ENCODE results near the gene CLIC4.
"Not testable (repeated sequence)": the region's sequence is repeated elsewhere in the genome, so short reads cannot be mapped to it uniquely, and the experiment has no call there.

Gene CLIC4

DNA sequence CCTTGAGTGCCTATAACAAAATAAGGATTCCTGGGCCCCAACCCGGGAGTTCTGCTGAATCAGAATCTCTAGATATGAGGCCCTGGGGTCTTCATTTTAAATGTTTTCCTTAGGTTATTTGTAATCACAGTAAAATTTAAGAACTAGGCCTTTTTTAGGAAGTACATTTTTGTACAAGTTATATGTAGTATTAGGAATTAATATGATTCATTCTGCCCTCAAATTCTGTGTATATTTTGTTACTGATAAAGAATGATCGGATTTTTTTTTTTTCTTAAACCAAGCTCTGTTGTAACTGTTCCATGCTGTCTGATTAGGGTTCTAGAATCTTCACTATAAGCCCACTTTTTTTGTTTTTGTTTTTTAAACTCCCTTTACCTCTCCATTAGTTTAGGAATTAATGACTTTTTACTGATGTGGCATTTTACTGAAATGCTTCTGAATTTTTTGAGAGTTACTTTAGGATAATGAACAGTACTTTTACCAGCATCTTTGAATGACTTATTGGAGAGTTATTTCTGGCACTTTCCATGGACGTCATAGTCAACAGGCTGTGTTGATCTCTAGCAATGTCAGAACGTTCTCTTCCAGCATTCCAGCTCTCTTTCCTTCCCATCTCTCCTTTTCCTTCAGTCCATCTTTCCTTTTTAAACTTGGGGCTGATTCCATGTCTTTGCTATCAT, 48.3 kb downstream of the CLIC4 start:
- H3K27ac ChIP-seq: no peak overlapping the region
- H3K4me3 ChIP-seq (IDR thresholded peaks at IDR 0.05; ENCODE audit: insufficient read depth, low read depth, low read length): no peak overlapping the region

GRCh38 chr1:24794130-24794502, 48.9 kb downstream of the CLIC4 start:
- H3K4me1 ChIP-seq (ENCODE audit: low read depth, poor library complexity, severe bottlenecking); H3K4me3 ChIP-seq (IDR thresholded peaks at IDR 0.05; ENCODE audit: insufficient read depth, low read depth, low read length); H3K27me3 ChIP-seq (ENCODE audit: insufficient read depth, low read depth); H4K20me1 ChIP-seq (ENCODE audit: insufficient read depth); H3K4me2 ChIP-seq; H3K27ac ChIP-seq; H3K9ac ChIP-seq; H3K36me3 ChIP-seq (ENCODE audit: insufficient read depth); H2AFZ ChIP-seq (ENCODE audit: low read depth): not testable (repeated sequence)
- H3K79me2 ChIP-seq (ENCODE audit: insufficient read depth, low read depth): peaks cover 72% of the 10 kb centered on the region

More for the DNA sequence above, 48.3 kb downstream of the CLIC4 start:
- H3K9ac ChIP-seq: no peak overlapping the region
- no peak overlapping the region for H2AFZ ChIP-seq (ENCODE audit: low read depth)
- H3K36me3 ChIP-seq (ENCODE audit: insufficient read depth): no peaks in the 10 kb centered on the region
- peaks cover 77% of the 10 kb centered on the region for H3K79me2 ChIP-seq (ENCODE audit: insufficient read depth, low read depth)
- H4K20me1 ChIP-seq (ENCODE audit: insufficient read depth): no peaks in the 10 kb centered on the region; the same call in 1 of the 2 replicates
- H3K4me2 ChIP-seq: no peak overlapping the region
- no peaks in the 10 kb centered on the region for H3K27me3 ChIP-seq (ENCODE audit: insufficient read depth, low read depth)
- no peak for TF ChIP-seq CTCF (conservative IDR thresholded peaks at IDR 0.05; ENCODE audit: low read depth, low read length)
- peaks cover 8% of the 10 kb centered on the region for H3K4me1 ChIP-seq (ENCODE audit: low read depth, poor library complexity, severe bottlenecking)

DNA sequence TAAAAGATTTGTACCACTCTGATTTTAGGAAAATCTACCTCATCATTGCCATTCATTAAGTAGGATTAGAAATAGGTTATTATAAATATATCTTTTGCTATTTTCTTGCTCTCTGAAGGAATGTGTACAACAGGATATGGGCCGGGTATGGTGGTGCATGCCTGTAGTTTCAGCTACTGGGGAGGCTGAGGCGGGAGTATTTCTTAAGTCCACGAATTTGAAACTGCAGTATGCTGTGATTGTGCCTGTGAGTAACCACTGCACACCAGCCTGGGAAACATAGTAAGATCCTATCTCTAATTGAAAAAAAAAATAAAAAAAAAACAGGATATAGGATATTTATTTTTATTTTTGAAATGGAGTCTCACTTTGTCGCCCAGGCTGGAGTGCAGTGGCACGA, 50.0 kb downstream of the CLIC4 start:
- Histone ChIP-seq H3K4me2 (no peak overlapping the region), H3K79me2 (ENCODE audit: insufficient read depth, low read depth) (peaks cover 61% of the 10 kb centered on the region), H3K27ac (no peak overlapping the region)

DNA sequence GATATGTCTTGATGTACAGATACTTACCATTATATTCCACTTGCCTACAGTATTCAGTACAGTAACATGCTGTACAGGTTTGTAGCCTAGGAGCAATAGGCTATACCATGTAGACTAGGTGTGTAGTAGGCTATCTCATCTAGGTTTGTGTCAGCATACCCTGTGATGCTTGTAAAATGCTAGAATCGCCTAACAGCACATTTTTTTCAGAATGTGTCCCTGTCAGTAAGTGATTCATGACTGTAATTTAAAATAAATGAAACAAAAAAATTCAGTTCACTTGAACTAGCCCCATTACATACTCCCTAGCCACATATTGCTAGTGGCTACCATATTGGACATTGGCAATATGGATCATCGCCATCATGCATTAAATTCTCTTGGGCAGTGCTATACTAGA, 51.3 kb downstream of the CLIC4 start:
- no peaks in the 10 kb centered on the region for H3K27me3 ChIP-seq (ENCODE audit: insufficient read depth, low read depth)
- no peak overlapping the region for H3K27ac ChIP-seq
- no peak overlapping the region for H3K4me2 ChIP-seq
- H3K9ac ChIP-seq: no peak overlapping the region
- no peaks in the 10 kb centered on the region; the same call in 1 of the 2 replicates for H4K20me1 ChIP-seq (ENCODE audit: insufficient read depth)
- H3K36me3 ChIP-seq (ENCODE audit: insufficient read depth): no peaks in the 10 kb centered on the region
- peaks cover 8% of the 10 kb centered on the region for H3K4me1 ChIP-seq (ENCODE audit: low read depth, poor library complexity, severe bottlenecking)
- TF ChIP-seq CTCF (conservative IDR thresholded peaks at IDR 0.05; ENCODE audit: low read depth, low read length): no peak
- no peak overlapping the region for H3K4me3 ChIP-seq (IDR thresholded peaks at IDR 0.05; ENCODE audit: insufficient read depth, low read depth, low read length)
- H3K79me2 ChIP-seq (ENCODE audit: insufficient read depth, low read depth): peaks cover 51% of the 10 kb centered on the region
- no peak overlapping the region for H2AFZ ChIP-seq (ENCODE audit: low read depth)

More for the DNA sequence above, 50.0 kb downstream of the CLIC4 start:
- no peaks in the 10 kb centered on the region; the same call in 1 of the 2 replicates for H4K20me1 ChIP-seq (ENCODE audit: insufficient read depth)
- H2AFZ ChIP-seq (ENCODE audit: low read depth): no peak overlapping the region
- H3K36me3 ChIP-seq (ENCODE audit: insufficient read depth): no peaks in the 10 kb centered on the region
- H3K4me3 ChIP-seq (IDR thresholded peaks at IDR 0.05; ENCODE audit: insufficient read depth, low read depth, low read length): no peak overlapping the region
- H3K9ac ChIP-seq: no peak overlapping the region
- no peaks in the 10 kb centered on the region for H3K27me3 ChIP-seq (ENCODE audit: insufficient read depth, low read depth)
- TF ChIP-seq CTCF (conservative IDR thresholded peaks at IDR 0.05; ENCODE audit: low read depth, low read length): no peak
- peaks cover 8% of the 10 kb centered on the region for H3K4me1 ChIP-seq (ENCODE audit: low read depth, poor library complexity, severe bottlenecking)

DNA sequence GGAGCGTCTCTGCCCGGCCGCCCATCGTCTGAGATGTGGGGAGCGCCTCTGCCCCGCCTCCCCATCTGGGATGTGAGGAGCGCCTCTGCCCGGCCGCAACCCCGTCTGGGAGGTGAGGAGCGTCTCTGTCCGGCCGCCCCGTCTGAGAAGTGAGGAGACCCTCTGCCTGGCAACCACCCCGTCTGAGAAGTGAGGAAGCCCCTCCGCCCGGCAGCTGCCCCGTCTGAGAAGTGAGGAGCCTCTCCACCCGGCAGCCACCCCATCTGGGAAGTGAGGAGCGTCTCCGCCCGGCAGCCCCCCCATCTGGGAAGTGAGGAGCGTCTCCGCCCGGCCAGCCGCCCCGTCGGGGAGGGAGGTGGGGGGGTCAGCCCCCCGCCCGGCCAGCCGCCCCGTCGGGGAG, 54.0 kb downstream of the CLIC4 start:
- H3K9ac ChIP-seq; H2AFZ ChIP-seq (ENCODE audit: low read depth); H3K4me2 ChIP-seq; H3K27me3 ChIP-seq (ENCODE audit: insufficient read depth, low read depth); H3K4me3 ChIP-seq (IDR thresholded peaks at IDR 0.05; ENCODE audit: insufficient read depth, low read depth, low read length); H3K27ac ChIP-seq; H4K20me1 ChIP-seq (ENCODE audit: insufficient read depth); H3K36me3 ChIP-seq (ENCODE audit: insufficient read depth): not testable (repeated sequence)
- H3K79me2 ChIP-seq (ENCODE audit: insufficient read depth, low read depth): peaks cover 48% of the 10 kb centered on the region
- peaks cover 18% of the 10 kb centered on the region for H3K4me1 ChIP-seq (ENCODE audit: low read depth, poor library complexity, severe bottlenecking)
